NCI-H510A treated with DMSO at 0.1 percent for 48 hours (cell line): ENCODE data around the gene FAM163A.
A peak's percentile ranks its signal among the peaks of the same experiment; 100 is the strongest.

Experiments used
- DNase-seq: peaks from one replicate; lab custom pipeline; 2025; lab: John Stamatoyannopoulos, UW

The FAM163A gene

DNA sequence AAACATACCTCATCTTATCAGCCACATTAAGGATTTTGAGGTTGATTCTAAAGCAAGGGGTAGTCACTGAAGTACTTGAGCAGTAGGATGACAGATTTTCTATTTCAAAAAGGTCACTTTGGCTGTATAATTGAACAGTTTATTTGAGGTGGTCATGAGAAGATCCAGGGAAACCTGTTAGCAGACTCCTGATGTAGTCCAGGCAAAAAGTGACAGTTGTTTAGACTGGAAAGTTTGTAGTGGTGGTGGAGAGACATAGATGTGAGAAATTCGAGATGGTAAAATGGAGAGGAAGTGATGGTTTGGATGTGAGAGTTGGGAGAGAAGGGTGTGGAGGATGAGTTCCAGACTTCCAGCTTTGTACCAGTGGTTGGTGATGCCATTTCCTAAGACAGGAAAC lies 7.5 kb downstream of the FAM163A start:
- DNase-seq, result no peak

DNA sequence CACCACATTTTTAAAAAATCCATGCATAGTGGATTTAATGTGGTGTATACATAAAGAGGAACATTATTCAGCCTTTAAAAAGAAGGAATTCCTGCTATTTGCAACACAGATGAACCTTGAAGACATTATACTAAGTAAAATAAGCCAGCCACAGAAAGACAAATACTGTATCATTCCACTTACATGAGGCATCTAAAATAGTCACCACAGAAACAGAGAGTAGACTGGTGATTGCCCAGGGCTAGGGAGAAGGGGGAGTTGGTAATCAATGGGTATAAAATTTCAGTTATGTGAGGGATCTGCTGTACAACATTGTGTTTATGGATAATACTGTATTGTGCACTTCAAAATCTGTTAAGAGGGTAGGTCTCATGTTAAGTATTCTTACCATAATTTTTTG lies 10.0 kb downstream of the FAM163A start:
- no peak for DNase-seq

DNA sequence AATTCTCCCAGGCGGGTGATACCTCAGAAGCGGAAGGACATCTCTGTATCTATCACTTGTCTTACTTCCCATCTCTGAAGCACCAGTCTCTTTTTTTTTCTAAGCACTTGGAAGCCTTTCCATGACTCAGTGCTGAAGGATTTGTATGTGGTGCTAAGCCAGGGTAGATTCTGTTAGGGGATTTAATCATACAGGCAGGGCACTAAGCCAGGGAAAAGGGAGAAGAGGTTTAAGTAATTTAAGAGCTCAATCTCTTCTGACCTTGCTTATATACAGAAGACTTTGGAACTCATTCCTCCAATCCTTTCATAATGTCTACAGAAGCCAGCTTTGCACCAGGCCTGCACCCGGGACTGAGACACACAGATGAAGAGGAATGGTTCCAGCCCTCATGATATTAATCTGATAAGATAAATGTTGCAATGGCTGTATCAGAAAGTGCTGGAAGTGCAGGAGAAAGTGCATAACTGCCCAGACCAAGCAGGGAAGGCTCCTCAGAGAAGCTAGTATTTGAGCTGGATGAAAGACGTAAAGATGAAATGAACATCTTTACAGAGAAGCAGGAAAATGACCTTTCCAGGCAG lies 11.0 kb downstream of the FAM163A start:
- no peak for DNase-seq

DNA sequence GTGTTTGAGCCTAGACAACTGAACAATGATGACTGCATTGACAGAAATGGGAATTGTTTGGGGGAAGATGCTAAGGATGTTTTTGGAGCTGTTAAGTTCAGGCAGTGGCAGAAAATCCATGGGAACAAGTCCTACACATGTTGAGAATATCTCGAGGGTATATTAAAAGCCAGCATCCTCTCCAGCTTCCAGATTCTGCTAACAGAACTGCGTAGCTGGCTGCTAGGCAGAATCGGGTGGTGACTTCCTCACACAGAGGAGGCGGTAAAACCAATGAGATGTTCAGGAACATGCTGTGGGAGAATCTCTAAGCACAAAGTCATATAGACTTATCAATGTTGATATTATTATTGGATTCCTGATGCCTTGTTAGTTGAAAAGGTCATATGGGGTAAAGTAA lies 14.8 kb downstream of the FAM163A start:
- DNase-seq, result no peak

DNA sequence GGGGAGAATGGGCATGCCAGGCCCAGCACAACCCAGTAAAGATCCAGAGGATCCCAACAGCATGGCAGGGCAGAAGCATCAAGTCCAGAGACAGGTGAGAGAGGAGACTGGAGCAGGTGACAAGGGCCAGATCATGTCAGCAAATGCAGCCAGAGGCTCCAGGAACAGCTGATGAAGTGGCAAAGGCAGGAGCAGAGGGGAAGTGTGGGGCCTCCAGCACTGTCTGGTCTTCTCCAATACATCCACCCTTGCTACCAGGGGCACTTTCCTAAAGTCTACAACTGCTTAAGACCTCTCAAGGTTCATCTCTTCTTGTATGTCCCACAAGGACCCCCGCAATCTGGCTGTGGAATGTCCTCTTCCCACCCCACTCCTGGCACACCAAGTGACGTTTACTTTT lies 17.4 kb downstream of the FAM163A start:
- no peak for DNase-seq

DNA sequence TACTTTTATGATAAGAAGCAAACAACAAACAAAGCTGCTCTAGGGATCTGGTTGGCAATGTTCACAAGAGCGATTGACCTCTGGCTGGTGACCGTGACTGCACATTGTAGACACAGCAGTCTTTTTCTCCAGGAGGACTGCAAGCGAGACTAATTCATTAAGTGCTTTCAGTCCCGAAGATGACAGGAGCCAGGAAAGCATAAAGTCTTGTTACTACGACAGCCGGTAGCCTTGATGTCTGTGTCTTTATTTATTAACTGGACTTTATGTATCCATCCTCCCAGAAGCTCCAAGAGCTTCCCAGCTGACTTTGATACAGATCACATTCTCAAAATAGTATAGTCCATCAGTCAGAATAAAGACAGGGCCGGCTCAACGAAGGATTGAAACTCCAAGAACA lies 18.2 kb downstream of the FAM163A start:
- DNase-seq, result no peak

DNA sequence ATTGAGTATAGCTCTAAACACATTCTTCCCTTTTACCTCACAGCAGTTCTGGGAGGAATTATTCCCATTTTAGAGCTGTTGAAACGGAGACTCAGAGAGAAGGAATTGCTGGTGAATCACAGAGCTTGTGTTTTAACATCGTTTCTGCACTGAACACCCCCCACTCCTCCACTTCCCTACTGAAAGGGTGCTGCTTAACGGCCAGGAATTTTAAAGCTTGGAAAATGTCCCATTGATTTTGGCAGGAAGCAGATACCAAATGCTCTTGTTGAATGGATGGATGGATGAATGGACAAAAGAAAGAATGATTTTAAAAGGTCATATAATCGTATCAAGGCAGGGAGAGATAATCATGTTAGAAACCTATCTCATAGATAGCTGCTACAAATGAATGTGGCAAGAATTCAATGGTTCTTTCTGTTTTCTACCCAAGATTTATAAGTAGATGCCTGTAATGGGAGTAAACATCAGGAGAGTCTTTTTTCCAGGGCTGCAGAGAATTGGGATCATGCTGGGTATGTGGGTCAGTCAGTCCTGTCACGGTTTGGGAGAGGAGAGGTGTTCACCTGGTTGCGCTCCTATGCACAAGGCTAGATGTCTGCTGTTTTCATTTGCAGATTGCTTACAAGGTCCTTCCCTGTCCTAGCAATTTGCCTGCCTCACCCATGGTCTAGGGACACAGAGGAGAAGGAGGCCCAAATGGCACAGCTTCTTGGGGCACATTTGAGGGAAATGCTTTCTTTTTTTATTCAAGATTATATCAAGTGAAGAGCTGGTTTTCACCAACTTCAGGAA lies 19.0 kb downstream of the FAM163A start:
- DNase-seq, result no peak

DNA sequence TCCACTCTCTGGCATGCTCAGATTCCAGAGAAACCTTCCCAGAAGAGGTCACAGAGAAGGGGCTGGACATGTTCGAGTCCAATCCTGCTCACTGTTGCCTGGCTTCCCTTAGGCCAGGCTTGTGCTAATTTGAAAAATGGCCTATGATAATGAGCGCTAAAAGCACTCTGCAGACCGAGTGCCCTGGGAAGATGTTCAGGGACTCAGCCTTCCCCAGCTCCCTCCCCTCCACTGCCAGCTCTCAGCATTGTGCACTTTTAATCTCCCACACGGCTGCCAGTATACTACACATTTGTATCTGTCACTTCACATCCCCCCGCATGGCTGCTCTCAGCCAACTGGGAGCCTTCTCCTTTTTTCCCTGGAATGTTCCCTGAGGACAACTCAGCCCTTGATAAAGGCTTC lies 24.1 kb downstream of the FAM163A start:
- no peak for DNase-seq

DNA sequence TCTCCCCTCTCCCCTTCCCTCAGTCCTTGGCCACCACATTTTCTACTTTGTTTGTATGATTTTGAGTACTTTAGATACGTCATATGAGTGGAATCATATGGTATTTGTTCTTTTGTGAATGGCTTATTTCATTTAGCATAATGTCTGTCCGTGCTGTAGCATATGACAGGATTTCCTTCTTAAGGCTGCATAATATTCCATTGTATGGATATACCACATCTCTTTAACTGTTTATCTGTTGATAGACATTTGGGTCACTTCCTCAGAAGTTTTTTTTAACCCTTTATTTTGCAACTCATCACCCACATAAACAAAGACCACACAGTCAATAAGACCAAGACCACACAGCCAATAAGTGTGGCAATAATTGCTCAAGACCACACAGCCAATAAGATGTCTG lies 24.9 kb downstream of the FAM163A start:
- no peak for DNase-seq

DNA sequence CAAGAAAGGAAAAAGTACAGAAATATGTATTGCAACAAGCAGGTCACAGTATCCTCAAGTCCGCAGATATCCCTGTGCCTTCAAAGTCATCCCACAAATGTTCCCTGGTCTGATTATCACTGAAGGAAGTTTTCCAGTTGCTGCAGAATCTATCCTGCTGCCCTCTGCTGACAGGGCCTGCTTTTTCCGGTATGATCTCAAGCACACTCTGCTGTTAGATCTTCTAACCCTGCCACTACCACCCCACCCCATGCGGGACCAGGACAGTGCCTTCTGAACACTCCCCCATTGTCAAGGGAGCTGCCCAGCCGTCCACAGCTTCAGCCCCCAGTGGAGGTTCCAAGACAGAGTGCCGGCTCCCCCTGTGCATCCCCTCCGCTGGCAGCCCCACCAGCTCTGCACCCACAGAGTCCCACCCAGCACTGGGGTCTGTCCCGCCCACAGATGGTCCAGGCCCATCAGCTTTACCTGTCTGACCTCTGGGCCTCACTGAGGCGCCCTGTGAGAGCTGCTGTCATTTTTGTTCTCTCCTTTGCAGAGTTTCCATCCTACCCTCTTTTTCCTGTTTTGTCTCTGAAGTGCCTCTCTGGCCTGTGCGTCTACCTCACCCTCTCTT lies 27.9 kb downstream of the FAM163A start:
- DNase-seq, result no peak

DNA sequence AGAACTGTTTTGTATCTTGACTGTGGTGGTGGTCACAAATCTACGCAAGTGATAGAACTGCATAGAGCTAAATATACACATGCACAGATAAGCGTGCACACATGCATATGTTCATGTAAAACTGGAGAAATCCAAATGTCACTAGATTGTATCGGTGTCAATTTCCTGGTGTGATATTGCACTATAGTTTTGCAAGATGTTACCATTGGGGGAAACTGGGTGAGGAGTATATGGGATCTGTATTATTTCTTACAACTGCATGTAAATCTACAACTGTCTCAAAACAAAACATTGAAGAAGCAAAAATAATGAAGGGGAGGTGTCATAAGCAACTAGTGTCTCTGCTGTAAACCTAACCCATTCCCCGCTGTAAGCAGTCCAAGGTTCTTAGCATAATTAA lies 30.2 kb downstream of the FAM163A start:
- DNase-seq, result no peak

DNA sequence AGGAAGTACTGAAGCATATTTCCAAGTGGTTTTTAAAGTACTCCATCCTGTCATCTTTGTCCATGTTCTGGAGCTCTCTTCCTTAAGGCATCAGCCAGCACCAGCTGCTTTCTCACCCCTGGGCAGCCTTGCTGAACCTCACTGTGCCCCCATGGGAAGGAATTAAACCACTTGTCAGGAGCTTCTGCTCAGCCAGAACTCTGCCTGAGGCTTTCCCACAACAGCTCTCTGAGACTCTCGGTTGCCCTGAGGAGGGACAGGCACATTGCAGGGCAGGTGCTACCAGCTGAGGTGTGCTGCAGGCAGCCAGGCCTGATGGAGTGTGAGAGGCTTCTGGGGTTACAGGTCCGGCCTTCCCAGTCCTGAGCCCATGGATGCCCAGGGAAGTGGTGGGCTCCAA lies 30.9 kb downstream of the FAM163A start:
- DNase-seq, result peak; percentile 33

DNA sequence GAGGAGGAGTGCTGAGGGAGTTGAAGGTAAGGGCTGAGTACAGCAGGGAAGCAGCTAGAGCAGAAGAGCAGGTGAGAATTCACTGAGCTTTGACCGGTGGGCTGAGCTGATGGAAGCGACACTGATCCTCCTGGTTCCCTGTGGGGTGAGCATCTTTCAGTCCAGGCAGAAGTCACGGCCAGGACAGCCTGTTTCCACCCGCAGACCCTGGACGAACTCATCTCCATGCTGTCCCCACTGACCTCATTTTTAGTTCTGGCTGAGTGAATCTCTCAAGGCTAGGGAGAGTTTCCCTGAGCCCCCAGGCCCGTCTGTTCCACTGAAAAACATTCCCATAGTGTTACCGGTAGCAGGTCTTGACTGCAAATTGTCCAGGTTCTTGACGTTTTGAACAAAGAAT lies 31.5 kb downstream of the FAM163A start:
- no peak for DNase-seq

DNA sequence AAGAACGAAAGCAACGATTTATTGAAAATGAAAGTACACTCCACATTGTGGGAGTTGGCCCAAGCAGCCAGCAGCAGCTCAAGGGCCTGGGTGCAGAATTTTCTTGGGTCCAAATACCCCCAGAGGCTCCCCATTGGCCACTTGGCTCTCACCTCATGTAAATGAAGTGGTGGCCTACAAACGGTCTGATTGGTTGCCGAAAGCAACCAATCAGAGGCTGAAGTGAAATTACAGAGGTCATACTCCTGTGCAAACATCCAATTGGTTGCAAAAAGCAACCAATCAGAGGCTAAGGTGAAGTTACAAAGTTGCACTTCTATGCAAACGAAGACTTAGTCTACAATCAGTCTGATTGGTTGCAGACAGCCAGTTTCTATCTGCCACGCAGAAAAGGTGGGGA lies 31.9 kb downstream of the FAM163A start:
- DNase-seq, result no peak

DNA sequence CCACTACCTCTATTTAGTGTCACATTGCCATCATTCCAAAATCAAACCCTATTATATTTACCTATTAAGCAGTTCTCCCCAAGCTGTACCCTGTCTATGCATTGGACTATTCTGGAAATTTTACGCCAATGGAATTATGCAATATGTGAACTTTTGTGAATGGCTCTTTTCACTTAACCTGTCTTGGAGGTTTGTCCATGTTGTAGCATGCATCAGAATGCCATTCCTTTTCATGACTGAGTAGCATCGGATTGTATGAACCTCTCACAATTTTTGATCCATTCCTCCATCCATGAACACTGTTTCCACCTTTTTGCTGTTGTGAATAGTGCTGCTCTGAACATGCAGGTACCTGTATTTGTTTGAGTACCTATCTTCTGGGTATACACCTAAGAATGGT lies 33.7 kb downstream of the FAM163A start:
- DNase-seq, result no peak

DNA sequence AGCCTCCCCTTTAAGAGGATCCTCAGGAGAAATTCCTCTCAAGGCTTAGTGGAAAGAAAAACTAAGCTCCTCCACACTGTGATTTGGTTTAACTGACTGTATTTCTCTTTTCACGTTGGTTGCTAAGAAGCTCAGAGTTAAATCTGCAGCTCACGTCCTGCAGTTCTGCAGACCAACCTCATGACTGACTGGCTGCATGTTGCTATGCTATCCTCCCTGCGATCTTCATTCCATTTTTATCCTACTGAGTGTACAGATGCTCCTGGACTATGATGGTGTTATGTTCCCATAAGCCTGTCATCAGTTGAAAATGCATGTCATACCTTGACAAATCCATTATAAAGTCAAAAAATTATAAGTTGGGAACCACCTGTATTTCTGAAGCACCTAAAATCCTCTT lies 34.6 kb downstream of the FAM163A start:
- DNase-seq, result no peak

DNA sequence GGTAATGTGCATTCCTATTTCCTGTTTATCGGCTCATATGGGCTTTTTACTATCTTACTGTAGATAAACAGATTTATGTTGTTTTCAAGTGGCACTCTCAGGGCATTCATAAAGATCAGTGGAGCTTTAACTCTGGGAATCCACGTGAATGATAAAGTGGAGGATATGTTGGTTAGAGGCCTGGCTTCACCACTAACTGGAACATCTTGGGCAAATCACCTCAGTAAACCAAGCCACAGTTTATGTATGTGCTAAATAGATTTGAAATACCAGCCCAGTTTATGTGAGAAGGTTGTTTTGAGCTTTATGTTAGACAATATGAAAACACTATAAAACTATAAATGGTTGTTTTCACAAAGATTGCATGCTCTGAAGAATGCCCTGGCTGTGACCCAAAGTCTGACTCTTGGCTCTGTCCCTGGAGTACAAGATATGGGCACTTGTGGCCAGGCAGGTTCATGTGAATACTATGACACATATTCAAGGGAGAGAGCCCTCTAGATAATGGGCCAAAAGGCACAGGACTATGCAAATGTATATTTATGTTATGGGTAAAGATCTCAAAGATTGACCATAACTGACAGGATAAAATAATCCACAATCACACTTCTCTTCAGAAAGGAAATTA lies 36.7 kb downstream of the FAM163A start:
- no peak for DNase-seq

DNA sequence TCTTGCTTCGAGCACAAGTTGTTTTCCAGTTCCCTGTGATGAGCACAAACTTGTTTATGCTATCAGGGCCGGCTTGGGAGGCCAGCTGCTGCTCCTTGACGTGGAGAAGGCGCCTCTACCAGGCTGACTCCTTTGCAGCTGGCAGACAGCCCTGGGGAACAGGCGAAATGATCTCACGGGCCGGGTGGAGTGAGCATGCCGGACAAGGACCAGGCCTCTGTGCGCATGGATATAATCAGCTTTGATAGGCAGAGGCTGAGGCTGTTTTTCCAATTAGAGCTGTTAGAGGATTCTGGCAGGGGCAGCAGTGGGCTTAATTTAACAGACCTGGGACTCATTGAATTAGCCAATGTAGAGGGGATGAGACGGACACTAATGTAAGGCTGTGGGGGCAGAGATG lies 38.9 kb downstream of the FAM163A start:
- no peak for DNase-seq

DNA sequence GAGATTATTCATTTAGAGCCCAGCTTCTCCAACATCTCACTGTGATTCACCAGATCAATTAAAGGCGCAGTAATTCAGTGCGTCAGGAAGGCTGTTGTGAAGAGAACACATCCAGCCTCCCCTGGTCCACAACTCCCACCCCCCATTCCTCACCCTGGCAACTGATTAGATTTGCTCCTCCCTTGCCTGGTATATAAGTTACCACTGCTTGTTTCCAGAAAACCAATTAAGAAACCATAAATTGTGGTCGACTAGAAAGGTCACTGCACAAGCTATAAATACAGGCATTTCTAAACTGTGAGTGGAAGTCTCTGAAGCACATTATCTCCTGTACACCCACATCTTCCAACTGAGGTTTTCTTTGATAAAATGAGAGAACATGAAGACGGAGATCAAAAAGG lies 41.9 kb downstream of the FAM163A start:
- DNase-seq, result no peak

DNA sequence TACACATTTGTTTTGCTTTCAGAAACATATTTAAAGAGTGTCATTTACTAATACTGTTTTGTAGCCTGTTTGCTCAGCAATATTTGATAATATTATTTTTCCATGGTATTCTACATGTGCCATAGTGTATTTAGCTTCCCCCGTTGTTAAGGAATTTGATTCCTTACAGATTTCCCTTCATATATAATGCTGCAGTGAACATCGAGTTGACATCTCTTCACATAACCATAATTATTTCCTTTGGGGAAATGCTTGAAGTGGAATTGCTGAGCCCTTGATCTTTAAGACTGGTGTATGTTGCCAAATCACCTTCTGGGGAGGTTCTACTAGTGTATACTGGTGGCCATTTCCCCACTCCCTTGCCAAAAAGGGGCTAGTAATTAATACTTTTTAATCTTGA lies 42.6 kb downstream of the FAM163A start:
- DNase-seq, result no peak

DNA sequence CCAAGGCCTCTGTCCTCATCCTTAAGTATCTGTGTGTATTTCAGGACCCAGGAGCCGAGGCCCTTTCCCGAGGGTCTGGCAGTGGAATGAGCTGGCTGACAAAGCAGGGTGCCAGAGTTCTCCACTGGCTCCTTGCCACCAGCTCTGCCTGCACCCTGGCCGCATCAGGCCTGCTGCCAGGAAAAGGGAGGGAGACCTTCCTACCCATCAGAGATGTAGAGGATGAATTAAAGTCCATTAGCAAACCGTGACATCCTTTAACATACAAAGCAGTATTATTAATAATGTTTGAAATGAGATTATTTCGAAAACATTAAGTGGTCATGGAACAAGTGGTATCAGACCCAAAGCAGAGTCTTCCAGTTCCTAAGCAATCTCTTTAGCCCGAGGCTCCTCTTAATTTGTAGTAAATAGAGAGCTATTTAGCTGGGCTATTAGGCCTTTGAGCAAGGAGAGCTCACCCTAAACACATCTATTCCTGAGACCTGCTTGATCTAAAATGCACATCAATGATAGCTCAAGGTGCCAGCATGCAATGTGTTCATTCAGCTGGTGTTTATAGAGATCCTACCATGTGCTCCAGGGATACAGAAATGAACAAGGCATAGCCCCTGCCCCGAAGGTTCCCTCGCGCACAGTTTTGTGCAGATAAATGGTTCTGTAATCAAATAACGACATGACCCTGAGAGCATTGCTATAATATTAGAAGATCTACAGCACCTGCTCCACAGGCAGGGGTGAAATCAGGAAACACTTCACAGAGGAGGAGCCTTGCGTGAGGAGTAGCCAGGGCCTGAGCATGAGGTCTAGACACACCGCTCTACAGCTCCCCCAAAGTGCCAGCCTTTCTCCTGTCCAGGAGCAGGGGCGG lies 44.0 kb downstream of the FAM163A start:
- no peak for DNase-seq

DNA sequence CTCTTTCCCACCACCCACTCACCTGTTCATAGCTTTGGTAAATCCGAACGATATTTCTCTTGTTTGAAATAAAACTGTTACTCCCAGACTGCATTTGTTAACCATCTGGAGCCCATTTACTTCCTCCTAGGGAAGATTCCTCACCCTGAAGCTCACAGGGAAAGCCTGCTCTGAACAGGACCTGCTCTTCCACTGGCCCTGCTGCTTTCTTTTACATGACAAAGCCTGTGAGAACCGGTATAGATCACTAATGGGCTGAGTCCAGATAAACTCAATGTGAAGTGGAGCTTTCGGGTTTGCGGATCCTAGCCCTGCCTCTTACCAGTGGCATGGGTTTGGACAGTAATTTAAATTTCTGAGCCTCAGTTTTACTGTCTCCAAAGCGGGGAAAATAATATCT lies 45.2 kb downstream of the FAM163A start:
- no peak for DNase-seq
